Activated CD4-positive, alpha-beta T cell treated with anti-CD3 and anti-CD28 coated beads, Interleukin-2, amount 50 U/mL, for 4 hours (primary cell): ENCODE measurements around the gene ARVCF.

Experiments used
- DNase-seq, 2 experiments: peaks; one replicate each; pipeline ENCODE4 v3.0.0-alpha.2; 2020

Gene ARVCF

GRCh38 chr22:20028855-20029549, 12.4 kb upstream of the ARVCF start:
- DNase-seq = no peak

GRCh38 chr22:20027966-20028854, 11.6 kb upstream of the ARVCF start:
- DNase-seq = no peak

- no peak for DNase-seq
Observed at GRCh38 chr22:20026996-20027601, 10.5 kb upstream of the ARVCF start.

GRCh38 chr22:20026204-20026908, 9.7 kb upstream of the ARVCF start:
- no peak for DNase-seq

GRCh38 chr22:20025401-20026203, 9.0 kb upstream of the ARVCF start:
- DNase-seq = no peak

- no peak for DNase-seq
Observed at GRCh38 chr22:20024650-20025397, 8.2 kb upstream of the ARVCF start.

DNA sequence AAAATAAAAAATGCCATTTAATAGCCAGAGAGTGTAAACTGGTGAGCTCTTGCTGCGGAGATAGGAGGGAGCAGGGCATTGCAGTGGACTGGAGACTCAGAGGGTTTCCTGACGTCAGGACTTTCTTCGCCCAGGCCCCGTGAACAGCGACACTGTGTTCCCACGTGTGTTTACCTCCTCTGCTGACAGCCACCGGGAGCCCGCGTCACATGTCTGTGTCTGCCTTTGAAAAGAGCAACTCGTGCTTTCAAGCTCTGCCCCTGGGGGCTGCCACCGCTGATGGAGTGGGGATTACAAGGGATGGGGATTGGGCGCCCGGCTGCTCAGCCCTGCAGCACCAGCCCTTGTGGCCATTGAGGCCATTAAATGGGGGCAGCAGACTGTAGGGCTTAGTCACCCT, 7.6 kb upstream of the ARVCF start:
- DNase-seq = no peak

DNA sequence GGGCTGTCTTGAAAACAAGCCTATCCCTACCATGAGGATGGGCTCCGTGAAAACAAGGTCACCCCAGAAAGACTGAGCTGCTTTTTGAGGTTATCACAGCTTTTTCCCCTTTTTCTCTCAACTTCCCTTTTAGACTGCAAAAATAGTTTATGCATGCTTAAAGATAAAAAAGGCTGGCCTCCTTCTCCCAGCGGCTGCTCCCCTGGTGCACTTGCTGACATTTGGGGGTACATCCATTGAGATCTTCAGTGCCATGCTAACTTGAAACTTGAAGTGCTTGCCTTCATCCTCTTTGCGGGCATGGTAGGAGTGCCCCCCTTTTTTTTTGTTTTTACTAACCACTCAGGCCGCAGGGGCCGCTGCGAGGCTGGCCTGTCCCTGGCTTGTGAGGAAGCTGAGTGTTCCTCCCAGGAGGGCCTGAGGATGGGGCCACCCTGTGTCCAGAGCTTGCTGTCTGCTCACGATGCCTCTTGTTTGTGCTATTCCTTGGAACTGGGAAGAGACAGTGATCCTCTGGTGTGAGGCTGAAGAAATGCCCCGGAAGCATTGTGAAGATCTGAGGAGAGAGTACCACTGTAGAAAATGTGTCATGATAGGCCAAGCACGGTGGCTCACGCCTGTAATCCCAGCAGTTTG, 6.5 kb upstream of the ARVCF start:
- DNase-seq = no peak

- no peak for DNase-seq
Observed at GRCh38 chr22:20022231-20022977, 5.8 kb upstream of the ARVCF start.

- no peak for DNase-seq
Observed at GRCh38 chr22:20021196-20022181, 4.9 kb upstream of the ARVCF start.

DNA sequence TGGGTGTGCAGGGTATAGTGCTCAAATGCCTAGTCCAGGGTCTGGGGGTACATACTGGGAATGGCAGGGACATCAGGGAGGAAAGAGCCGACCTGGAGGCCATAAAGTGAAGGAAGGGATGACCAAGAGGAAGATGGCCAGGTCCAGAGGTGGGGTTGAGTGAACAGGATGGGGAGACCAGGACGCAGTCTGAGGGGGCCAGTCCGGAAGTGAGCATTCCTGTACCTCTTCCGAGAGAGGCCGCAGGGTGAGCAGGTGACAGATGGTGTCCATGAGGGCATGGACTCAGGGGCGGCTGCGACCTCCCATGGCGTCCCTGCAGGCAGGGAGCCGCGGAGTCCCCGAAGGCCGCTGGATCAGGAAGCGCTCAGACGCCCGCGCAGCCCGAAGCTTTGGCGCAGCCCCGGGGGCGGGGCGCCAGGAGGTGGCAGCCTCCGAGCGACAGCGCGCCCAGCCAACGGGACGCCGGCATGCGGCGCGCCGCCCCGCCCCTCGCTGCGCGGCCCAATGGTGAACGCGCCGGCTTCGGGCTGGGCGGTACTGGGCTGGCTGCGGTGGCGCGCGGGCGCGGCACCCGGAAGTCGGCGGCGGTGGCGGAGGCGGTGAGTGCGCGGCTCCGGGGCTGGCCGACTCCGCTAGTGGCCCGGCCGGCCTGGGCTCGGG, 4.0 kb upstream of the ARVCF start, which contains the start of gene TANGO2:
Gene TANGO2 (plus strand): TSS at position 578 of the 663 bp plus-strand sequence. CDS start 15,689 bp downstream, outside the sequence.
- peak; percentile 85 to 88 for DNase-seq

DNA sequence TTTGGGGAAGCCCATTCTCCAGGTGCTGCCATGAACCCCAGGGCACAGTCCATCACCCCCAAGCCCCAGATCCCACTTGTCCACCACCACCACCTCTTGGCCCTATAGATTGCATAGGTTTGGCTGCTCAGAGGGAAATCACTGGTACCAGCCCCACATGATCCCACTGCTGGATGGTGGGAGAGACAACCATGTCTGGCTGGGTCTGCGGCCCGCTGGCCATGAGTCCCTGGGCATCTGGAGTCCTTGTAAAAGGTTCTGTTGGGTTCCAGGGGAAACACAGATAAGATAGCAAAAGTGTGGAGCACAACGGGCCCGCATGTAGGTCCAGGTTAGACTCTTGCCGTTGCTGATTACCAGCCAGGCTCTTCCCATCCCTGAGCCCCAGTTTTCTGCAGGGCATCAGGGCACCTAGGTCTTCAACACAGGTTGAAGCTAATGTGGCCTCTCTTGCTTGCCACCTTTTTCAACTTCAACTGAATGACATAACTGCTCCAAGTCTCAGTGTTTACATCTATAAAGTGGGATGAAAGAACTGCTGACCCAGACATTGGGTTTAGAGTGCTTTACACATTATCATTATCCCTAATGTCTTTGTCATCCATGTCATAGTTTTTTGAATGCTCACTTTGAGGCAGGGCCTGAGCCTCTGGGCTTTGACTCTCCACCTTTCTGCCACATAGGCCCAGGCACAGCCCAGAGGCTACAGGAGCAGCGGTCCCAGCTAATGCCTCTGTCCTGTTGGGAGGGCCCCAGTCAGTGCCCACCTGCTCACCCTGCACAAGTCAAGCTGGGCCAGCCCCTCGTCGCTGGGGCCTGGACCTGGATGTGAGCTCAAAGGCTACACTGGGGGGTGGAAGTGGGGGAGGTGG, 3.3 kb upstream of the ARVCF start:
- DNase-seq = no peak

DNA sequence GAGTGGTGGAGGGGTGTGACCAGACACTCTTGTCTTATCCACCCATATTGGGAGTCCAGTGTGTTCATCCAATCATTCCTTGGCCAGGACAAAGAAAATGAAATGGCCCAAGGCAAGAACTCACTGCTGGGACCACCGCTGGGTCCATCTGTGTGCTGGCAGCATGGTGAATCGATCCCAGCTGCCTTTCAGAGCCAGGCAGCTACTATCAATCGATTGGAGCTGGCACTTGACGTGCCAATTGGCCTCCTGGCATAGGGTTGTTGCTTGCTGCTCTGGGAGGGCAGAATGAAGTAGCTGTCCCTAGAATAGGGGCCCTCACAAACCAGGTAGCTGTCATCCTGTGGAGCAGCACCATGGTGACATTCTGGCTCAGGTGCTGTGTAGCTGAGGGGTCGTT, 1.4 kb upstream of the ARVCF start:
- no peak for DNase-seq

- DNase-seq = no peak
Observed at GRCh38 chr22:20017622-20017958, 967 bp upstream of the ARVCF start.

- DNase-seq = no peak
Observed at GRCh38 chr22:20015971-20016733, 471 bp downstream of the ARVCF start.

- DNase-seq = no peak
Observed at GRCh38 chr22:20015187-20015625, 1.4 kb downstream of the ARVCF start.
